HG03460 (cell line): Measurements from ENCODE around the gene BRF1.

ENCODE experiments used
- ATAC-seq: cut with Tn5 transposase; IDR thresholded peaks from one replicate; pipeline ENCODE4 v1.9.1; 2021; ENCODE audit not compliant: unreplicated experiment

BRF1 gene

DNA sequence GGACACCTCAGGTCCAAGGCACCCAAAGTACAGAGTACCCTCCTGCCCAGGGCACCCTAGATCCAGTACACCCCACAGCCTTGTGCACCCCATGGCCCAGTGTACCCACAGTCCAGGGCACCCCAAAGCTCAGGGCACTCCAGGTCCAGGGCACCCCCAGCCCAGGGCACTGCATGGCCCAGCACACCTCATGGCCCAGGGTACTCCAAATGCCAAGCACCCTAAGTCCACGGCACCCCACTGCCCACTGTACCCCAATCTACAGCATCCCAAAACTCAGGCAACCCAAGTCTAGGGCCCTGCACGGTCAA is 138.2 kb downstream of the BRF1 start:
- ATAC-seq = no peak

- no peak for ATAC-seq
These were observed 138.7 kb downstream of the BRF1 start for GRCh38 chr14:105161964-105162668.

DNA sequence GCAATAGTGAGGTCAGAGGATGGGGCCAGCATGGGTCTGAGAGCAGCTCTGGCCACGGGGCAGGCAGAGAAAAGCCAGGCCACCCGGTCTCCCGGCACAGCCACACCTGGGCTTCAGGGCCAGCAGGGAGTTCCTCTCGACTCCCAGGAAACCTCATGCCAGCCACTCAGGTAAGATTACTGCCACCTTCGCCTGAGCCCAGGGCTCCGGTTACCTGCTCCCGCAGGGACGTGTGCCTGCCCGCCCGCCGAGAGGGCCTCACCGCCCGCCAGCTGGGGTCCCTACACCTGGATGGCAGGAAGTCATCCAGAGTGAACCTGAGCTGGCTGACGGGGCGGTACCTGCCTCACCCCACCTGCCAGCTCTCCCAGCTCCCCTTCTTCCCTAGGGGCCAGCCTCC is 139.5 kb downstream of the BRF1 start:
- no peak for ATAC-seq

GRCh38 chr14:105160776-105161175 is 140.0 kb downstream of the BRF1 start:
- no peak for ATAC-seq

DNA sequence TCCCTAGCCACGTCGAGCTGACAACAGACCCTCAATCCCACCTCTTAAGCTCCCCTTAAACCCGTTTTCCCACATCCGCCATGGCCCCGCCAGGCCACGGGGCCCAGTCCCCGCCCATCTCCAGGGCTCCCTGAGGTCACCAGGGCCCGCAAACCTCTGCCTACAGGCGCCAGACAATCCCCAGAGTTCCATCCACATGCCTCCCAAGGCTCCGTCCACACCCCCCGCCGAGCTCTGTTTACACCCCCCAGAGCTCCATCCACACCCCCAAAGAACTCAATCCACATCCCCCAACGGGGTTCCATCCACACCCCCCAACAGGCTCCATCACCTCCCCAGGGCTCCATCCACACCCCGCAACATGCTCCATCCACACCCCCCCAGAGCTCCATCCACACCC is 141.5 kb downstream of the BRF1 start:
- ATAC-seq = no peak
